HG03520 (cell line): Measurements from ENCODE around the gene PTPRA.

Source experiments
- ATAC-seq: cut with Tn5 transposase; IDR thresholded peaks from one replicate; pipeline ENCODE4 v1.9.1; 2021; ENCODE audit warnings: mild to moderate bottlenecking, moderate library complexity; ENCODE audit not compliant: unreplicated experiment

The PTPRA gene

GRCh38 chr20:2847802-2848201, 25.5 kb upstream of the PTPRA start:
- ATAC-seq, result no peak

- ATAC-seq, result no peak
Observed at GRCh38 chr20:2849529-2849928, 23.8 kb upstream of the PTPRA start.

GRCh38 chr20:2851086-2851485, 22.2 kb upstream of the PTPRA start:
- ATAC-seq, result no peak

- no peak for ATAC-seq
Observed at GRCh38 chr20:2858591-2858990, 14.7 kb upstream of the PTPRA start.

GRCh38 chr20:2859330-2860121, 13.8 kb upstream of the PTPRA start:
- ATAC-seq, result no peak

GRCh38 chr20:2864626-2865025, 8.7 kb upstream of the PTPRA start:
- no peak for ATAC-seq

- no peak for ATAC-seq
Observed at GRCh38 chr20:2865101-2865500, 8.2 kb upstream of the PTPRA start.

- ATAC-seq, result no peak
Observed at GRCh38 chr20:2865630-2866029, 7.7 kb upstream of the PTPRA start.

- ATAC-seq, result no peak
Observed at GRCh38 chr20:2866236-2866635, 7.0 kb upstream of the PTPRA start.

- ATAC-seq, result no peak
Observed at GRCh38 chr20:2867081-2867864, 6.0 kb upstream of the PTPRA start.

GRCh38 chr20:2869381-2869780, 3.9 kb upstream of the PTPRA start:
- no peak for ATAC-seq

GRCh38 chr20:2871111-2871465, 2.2 kb upstream of the PTPRA start:
- ATAC-seq, result no peak

GRCh38 chr20:2871661-2872458, 1.4 kb upstream of the PTPRA start:
- no peak for ATAC-seq

- ATAC-seq, result no peak
Observed at GRCh38 chr20:2872459-2873009, 747 bp upstream of the PTPRA start.

- no peak for ATAC-seq
Observed at GRCh38 chr20:2873747-2874041, 413 bp downstream of the PTPRA start.

GRCh38 chr20:2874456-2874855, 1.2 kb downstream of the PTPRA start:
- no peak for ATAC-seq

GRCh38 chr20:2875690-2876203, 2.5 kb downstream of the PTPRA start:
- no peak for ATAC-seq

GRCh38 chr20:2878515-2878914, 5.2 kb downstream of the PTPRA start:
- ATAC-seq, result no peak

GRCh38 chr20:2879146-2879545, 5.9 kb downstream of the PTPRA start:
- no peak for ATAC-seq

- ATAC-seq, result no peak
Observed at GRCh38 chr20:2880650-2881049, 7.4 kb downstream of the PTPRA start.
